ENCODE measurements around the gene CEP135. TPM values are rescaled to one million over a fixed set of nuclear protein-coding genes. Genes with fewer than 3 reads are reported as not detected.
A peak's percentile ranks its signal among the peaks of the same experiment; 100 is the strongest.

Gene CEP135
- polyA plus RNA-seq, 1 donor from 2014 or later, result 5.2 TPM

GRCh38 chr4:56052481-56052880 lies 103.7 kb downstream of the CEP135 start:
- H3K36me3 ChIP-seq (ENCODE audit: insufficient read depth, low read length), result no peaks in the 10 kb centered on the region
- H4K20me1 ChIP-seq (ENCODE audit: insufficient read depth), result peaks cover 5% of the 10 kb centered on the region
- H3K27me3 ChIP-seq (ENCODE audit: insufficient read depth, low read depth, low read length), result no peaks in the 10 kb centered on the region
- H2AFZ ChIP-seq (ENCODE audit: low read depth, low read length), result no peak overlapping the region
- H3K9me3 ChIP-seq (ENCODE audit: low read length), result no peaks in the 10 kb centered on the region
- H3F3A ChIP-seq (ENCODE audit: insufficient read depth, low read length, poor library complexity, severe bottlenecking), result no peaks in the 10 kb centered on the region
- peaks cover 78% of the 10 kb centered on the region for H3K79me2 ChIP-seq (replicated peaks; ENCODE audit: insufficient read depth, low read length)
- H3K9me2 ChIP-seq (ENCODE audit: insufficient read depth, low read length), result no peaks in the 10 kb centered on the region
- TF ChIP-seq SMC3 (conservative IDR thresholded peaks at IDR 0.05; ENCODE audit: poor library complexity) (no peak), EZH2 (IDR thresholded peaks at IDR 0.05; ENCODE audit: borderline replicate concordance, insufficient read depth, low read length, poor library complexity, severe bottlenecking) (no peak), EP300 (conservative IDR thresholded peaks at IDR 0.05; ENCODE audit: poor library complexity, severe bottlenecking) (no peak), RAD21 (conservative IDR thresholded peaks at IDR 0.05) (no peak), TAF1 (IDR thresholded peaks at IDR 0.05; ENCODE audit: low read depth) (no peak), POLR2AphosphoS5 (IDR thresholded peaks at IDR 0.05) (no peak), REST (IDR thresholded peaks at IDR 0.05; ENCODE audit: borderline replicate concordance) (no peak), MXI1 (conservative IDR thresholded peaks at IDR 0.05; ENCODE audit: poor library complexity, severe bottlenecking) (no peak), CTCF (IDR thresholded peaks at IDR 0.05; ENCODE audit: poor library complexity, severe bottlenecking) (no peak)
- H3K9ac ChIP-seq (ENCODE audit: low read length), result no peak overlapping the region
- H3K4me2 ChIP-seq (ENCODE audit: low read length), result peak overlapping the region; percentile 37
- no peak overlapping the region for H3K27ac ChIP-seq (ENCODE audit: low read length)
- H3K4me3 ChIP-seq (ENCODE audit: low read length), result no peak overlapping the region

- no peaks in the 10 kb centered on the region for H3K27me3 ChIP-seq (ENCODE audit: insufficient read depth, low read depth, low read length)
- TF ChIP-seq CTCF (IDR thresholded peaks at IDR 0.05; ENCODE audit: poor library complexity, severe bottlenecking), result no peak
- no peak for TF ChIP-seq REST (IDR thresholded peaks at IDR 0.05; ENCODE audit: borderline replicate concordance)
- no peak for TF ChIP-seq SMC3 (conservative IDR thresholded peaks at IDR 0.05; ENCODE audit: poor library complexity)
- no peak for TF ChIP-seq EP300 (conservative IDR thresholded peaks at IDR 0.05; ENCODE audit: poor library complexity, severe bottlenecking)
- no peak for TF ChIP-seq RAD21 (conservative IDR thresholded peaks at IDR 0.05)
- TF ChIP-seq MXI1 (conservative IDR thresholded peaks at IDR 0.05; ENCODE audit: poor library complexity, severe bottlenecking), result no peak
- no peak for TF ChIP-seq TAF1 (IDR thresholded peaks at IDR 0.05; ENCODE audit: low read depth)
- no peak for TF ChIP-seq EZH2 (IDR thresholded peaks at IDR 0.05; ENCODE audit: borderline replicate concordance, insufficient read depth, low read length, poor library complexity, severe bottlenecking)
- H3K27ac ChIP-seq (ENCODE audit: low read length), result no peak overlapping the region
- H2AFZ ChIP-seq (ENCODE audit: low read depth, low read length), result no peak overlapping the region
- peaks cover 78% of the 10 kb centered on the region for H3K79me2 ChIP-seq (replicated peaks; ENCODE audit: insufficient read depth, low read length)
- no peaks in the 10 kb centered on the region for H3F3A ChIP-seq (ENCODE audit: insufficient read depth, low read length, poor library complexity, severe bottlenecking)
- H3K9me2 ChIP-seq (ENCODE audit: insufficient read depth, low read length), result no peaks in the 10 kb centered on the region
- H4K20me1 ChIP-seq (ENCODE audit: insufficient read depth), result peaks cover 5% of the 10 kb centered on the region
- no peak overlapping the region for H3K4me3 ChIP-seq (ENCODE audit: low read length)
- H3K4me2 ChIP-seq (ENCODE audit: low read length), result no peak overlapping the region
- no peaks in the 10 kb centered on the region for H3K36me3 ChIP-seq (ENCODE audit: insufficient read depth, low read length)
- no peaks in the 10 kb centered on the region for H3K9me3 ChIP-seq (ENCODE audit: low read length)
- no peak overlapping the region for H3K9ac ChIP-seq (ENCODE audit: low read length)
Measured at GRCh38 chr4:56052966-56053365, 104.2 kb downstream of the CEP135 start.
